Left colon (tissue), 2 donors: Measurements from ENCODE around the gene RPL14. TPM values are rescaled to one million over a fixed set of nuclear protein-coding genes. Genes with fewer than 3 reads are reported as not detected.
"Not testable (repeated sequence)": the region's sequence is repeated elsewhere in the genome, so short reads cannot be mapped to it uniquely, and the experiment has no call there.

ENCODE experiments used
- ATAC-seq: fragments of 200-7000 bp; cut with Tn5 transposase; one replicate; pipeline ENCODE4 v1.9.1; 2020; ENCODE audit warnings: mild to moderate bottlenecking, moderate library complexity
- DNase-seq, 2 donors: peaks; one replicate each; pipeline ENCODE4 v3.0.0-alpha.2; 2020
- intact Hi-C, 2 donors: fragments of 100-400 bp; cut with DNase I in 1 of 2; cut with micrococcal nuclease in 1 of 2; formaldehyde crosslinking; loops; one replicate each; pipeline versions ENCODE4 v1.11.2 to v1.14.0; 2022; cut with DNase I, micrococcal nuclease
- total RNA-seq, 2 donors: library from RNA; stranded (reverse); fragmentation: NEBNext Ultra II Directional; extraction: Animal tissue kit (Norgen Biotek cat#: 25700); gene quantifications; one replicate each; pipeline ENCODE4 v1.2.1, GENCODE V29; 2021
- donor health status: DM: no; HTN: no; CAD: no.
- donor health status: DM: yes; HTN: yes; CAD: no.

The RPL14 gene
- total RNA-seq, 2 donors from 2014 or later, result 1,376 to 1,424 TPM

- DNase-seq (no peak), ATAC-seq (no peak)
- intact Hi-C loops, result no loop called here
Measured at GRCh38 chr3:40458473-40458872, 1.3 kb downstream of the RPL14 start.

GRCh38 chr3:40460481-40460880 is 3.3 kb downstream of the RPL14 start:
- intact Hi-C loops, DNase-seq, ATAC-seq: not testable (repeated sequence)

- DNase-seq, result no peak
- intact Hi-C loops, result no loop called here
- ATAC-seq, result no peak
Measured at GRCh38 chr3:40461161-40461560, 4.0 kb downstream of the RPL14 start.

- DNase-seq, ATAC-seq, intact Hi-C loops: not testable (repeated sequence)
Measured at GRCh38 chr3:40462838-40463237, 5.7 kb downstream of the RPL14 start.

- intact Hi-C loops, result no loop called here
- ATAC-seq (no peak), DNase-seq (no peak)
Measured at GRCh38 chr3:40463579-40463978, 6.4 kb downstream of the RPL14 start.

- DNase-seq, result no peak
- no peak for ATAC-seq
- intact Hi-C loops, result no loop called here
Measured at GRCh38 chr3:40464339-40465110, 7.4 kb downstream of the RPL14 start.

GRCh38 chr3:40465111-40465407 is 7.9 kb downstream of the RPL14 start:
- ATAC-seq, result no peak
- intact Hi-C loops, result no loop called here
- DNase-seq, result no peak

GRCh38 chr3:40465456-40465855 is 8.3 kb downstream of the RPL14 start:
- ATAC-seq (no peak), DNase-seq (no peak)
- intact Hi-C loops, result no loop called here

GRCh38 chr3:40468018-40468417 is 10.9 kb downstream of the RPL14 start:
- peak; percentile 45 for ATAC-seq
- intact Hi-C loops, result no loop called here

GRCh38 chr3:40470701-40471100 is 13.6 kb downstream of the RPL14 start:
- ATAC-seq (no peak), DNase-seq (no peak)
- intact Hi-C loops, result no loop called here

More at GRCh38 chr3:40468018-40468417, 10.9 kb downstream of the RPL14 start:
- DNase-seq, result no peak

GRCh38 chr3:40476478-40477470 is 19.6 kb downstream of the RPL14 start, which contains the start of gene ZNF619:
Gene ZNF619, plus strand, starts transcription at chr3:40477122. Its CDS starts 858 bp downstream, at chr3:40477980.
- ATAC-seq (peak; percentile 96), DNase-seq (peak; percentile 76 to 81)
- intact Hi-C loops, result no loop called here

- DNase-seq, result no peak
- ATAC-seq, result peak; percentile 20
- intact Hi-C loops, result no loop called here
Measured at GRCh38 chr3:40477666-40478065, 20.5 kb downstream of the RPL14 start.

- DNase-seq, result no peak
- ATAC-seq, result no peak
- intact Hi-C loops, result no loop called here
Measured at GRCh38 chr3:40487172-40487571, 30.0 kb downstream of the RPL14 start.

- intact Hi-C loops, result no loop called here
- DNase-seq (no peak), ATAC-seq (no peak)
Measured at GRCh38 chr3:40490916-40491315, 33.8 kb downstream of the RPL14 start.

- intact Hi-C loops, result no loop called here
- no peak for DNase-seq
- no peak for ATAC-seq
Measured at GRCh38 chr3:40494698-40495097, 37.6 kb downstream of the RPL14 start.

GRCh38 chr3:40497288-40497687 is 40.1 kb downstream of the RPL14 start:
- no peak for ATAC-seq
- no peak for DNase-seq
- intact Hi-C loops, result no loop called here

GRCh38 chr3:40499952-40500351 is 42.8 kb downstream of the RPL14 start:
- DNase-seq (no peak), ATAC-seq (no peak)
- intact Hi-C loops, result no loop called here

GRCh38 chr3:40502034-40502433 is 44.9 kb downstream of the RPL14 start:
- intact Hi-C loops, result no loop called here
- no peak for DNase-seq
- ATAC-seq, result no peak

GRCh38 chr3:40504636-40505430 is 47.7 kb downstream of the RPL14 start:
- peak; percentile 9 for ATAC-seq
- intact Hi-C loops, result no loop called here
- no peak for DNase-seq
